Stimulated activated CD4-positive, alpha-beta T cell treated with anti-CD3 and anti-CD28 coated beads, Interleukin-1b, Interleukin-23, amount 100 ng/mL, for 1 hour (primary cell): ENCODE measurements around the gene PEX16.
A peak's percentile ranks its signal among the peaks of the same experiment; 100 is the strongest.

Experiments
- DNase-seq, 2 donors: peaks; one replicate each; pipeline ENCODE4 v3.0.0-alpha.2; 2020; ENCODE audit warnings: low read depth in 2 of 2

PEX16 gene

GRCh38 chr11:45917623-45918330, at the start of gene PEX16:
Gene PEX16 (minus strand): TSS chr11:45917877. CDS start chr11:45917811, 66 bp downstream.
- DNase-seq: peak; percentile 82 to 92

- DNase-seq: peak; percentile 12 to 24
Measured at GRCh38 chr11:45964911-45965389, 47.3 kb upstream of the PEX16 start.

- DNase-seq: no peak
Measured at GRCh38 chr11:45961751-45962240, 44.1 kb upstream of the PEX16 start.

- no peak for DNase-seq
Measured at GRCh38 chr11:45960387-45961095, 42.9 kb upstream of the PEX16 start.

- DNase-seq: no peak
Measured at GRCh38 chr11:45959851-45960250, 42.2 kb upstream of the PEX16 start.

DNA sequence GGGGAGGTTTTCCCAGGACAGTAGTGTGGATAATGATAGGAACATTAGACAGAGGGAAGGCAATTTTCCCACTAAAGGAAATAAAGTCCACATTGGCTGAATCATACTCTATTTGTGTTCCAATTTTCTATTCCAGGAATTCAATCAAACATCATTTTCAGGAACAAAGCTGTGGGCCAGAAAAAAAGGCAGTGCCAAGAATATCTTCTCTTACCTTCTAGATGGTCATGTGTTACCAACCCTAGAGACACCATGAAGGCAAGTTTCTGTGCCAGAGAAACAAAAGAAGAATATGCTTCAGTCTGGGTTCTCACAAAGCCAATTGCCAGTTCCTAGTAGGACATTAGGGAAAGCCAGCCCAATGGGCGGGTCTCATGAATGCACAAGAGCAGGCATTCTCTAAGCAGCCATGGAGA, 32.3 kb upstream of the PEX16 start:
- DNase-seq: no peak

GRCh38 chr11:45948356-45948755, 30.7 kb upstream of the PEX16 start:
- no peak for DNase-seq

GRCh38 chr11:45947885-45948284, 30.2 kb upstream of the PEX16 start:
- DNase-seq: no peak

DNA sequence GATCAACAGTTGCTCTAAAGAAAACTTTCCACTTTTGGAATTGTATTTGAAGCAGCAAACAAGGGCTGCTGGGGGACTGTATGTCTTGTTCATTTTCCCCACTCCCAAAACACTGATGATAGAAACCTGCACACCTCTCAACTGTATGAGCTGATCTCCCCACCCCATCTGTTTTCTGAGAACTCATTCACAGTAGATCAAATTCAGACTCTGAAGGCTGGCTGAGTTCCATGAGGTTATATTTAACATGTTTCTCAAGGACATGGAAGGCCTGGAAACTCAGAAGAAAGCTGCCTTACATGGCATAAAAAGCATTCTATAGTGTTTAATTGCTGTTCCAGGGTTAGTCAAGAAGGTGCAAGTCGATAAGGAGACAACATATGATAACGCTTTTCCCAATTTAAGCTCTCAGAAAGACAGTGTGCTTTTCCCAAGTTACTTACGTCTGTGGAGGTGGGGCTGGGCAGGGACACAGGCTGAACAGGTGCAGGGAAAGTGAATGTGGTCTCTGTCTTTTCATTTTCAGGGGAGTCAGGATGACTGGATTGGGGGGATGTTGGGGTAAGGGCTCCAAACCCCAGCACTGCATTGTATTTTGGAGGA, 27.8 kb upstream of the PEX16 start:
- DNase-seq: no peak

DNA sequence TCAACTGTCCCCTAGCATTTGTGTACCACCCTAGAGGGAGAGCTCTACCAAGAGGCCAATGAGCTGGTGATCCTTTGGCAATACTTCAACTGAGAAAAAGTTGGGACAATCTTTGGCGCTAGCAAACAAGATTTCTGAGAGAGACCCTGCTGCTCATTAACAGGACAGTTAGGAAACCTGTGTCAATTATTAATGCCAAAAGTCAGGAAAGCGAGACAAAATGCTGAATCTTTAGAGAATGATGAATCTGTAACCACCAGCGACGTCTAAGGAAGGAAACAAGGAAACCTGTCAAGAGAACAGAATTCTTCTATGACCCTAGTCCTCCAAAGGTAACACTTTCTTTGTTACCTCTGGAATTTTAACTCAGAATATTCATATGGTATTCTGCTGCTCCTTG, 24.7 kb upstream of the PEX16 start:
- DNase-seq: no peak

DNA sequence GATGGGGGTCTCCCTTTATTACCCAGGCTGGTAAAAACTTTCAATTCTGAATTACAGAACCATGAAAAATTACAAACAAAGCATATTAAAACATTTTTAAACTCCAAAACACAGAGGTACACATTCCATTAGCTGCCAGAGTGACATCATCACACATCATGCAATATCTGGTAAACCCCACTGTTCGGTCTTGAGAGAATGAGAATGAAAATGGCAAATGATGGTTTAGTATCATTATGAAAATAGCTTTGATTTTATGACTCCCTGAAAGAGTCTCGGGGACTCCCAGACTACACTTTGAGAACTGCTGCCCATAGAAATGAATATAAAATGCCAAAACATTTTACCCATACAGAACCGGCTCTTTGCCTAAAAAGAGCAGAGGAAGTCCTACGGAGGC, 23.6 kb upstream of the PEX16 start:
- no peak for DNase-seq

DNA sequence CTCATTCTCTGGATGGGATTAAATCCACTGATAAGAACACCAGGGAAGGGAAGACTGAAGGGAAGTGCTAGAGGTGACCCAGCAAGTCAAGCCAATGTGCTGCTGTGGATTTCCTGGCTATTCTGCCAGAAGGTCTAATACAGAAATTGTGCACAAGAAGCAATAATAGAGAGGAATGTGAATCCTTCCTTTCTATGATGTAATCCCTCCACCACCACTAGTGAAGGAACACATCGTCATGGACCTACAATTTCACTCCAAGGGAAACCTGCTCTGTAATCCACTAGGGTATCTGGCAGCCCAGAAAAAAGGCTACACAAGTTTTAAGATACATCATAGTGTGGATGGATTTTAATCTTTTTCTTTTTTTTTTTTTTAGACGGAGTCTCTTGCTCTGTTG, 22.2 kb upstream of the PEX16 start:
- DNase-seq: no peak

DNA sequence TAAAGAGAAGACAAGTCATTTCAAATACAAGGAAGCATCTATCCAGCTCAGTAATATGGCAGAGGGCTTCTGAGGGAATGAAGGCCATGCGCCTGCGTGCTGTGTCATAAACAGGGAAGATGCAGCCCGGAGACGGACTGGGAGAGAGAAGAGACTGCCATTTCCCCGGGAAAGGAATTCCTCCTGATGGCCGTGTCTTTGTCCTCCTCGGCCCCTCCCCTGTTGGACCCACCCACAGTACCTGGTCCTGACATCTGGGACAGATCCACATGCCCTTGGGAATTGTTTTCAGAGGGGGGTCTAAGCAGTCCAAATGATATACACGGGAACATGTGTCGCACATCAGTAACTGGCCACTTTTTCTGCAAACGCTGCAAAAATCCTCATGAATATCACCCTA, 20.2 kb upstream of the PEX16 start:
- no peak for DNase-seq

- DNase-seq: no peak
Measured at GRCh38 chr11:45936511-45937054, 18.9 kb upstream of the PEX16 start.

DNA sequence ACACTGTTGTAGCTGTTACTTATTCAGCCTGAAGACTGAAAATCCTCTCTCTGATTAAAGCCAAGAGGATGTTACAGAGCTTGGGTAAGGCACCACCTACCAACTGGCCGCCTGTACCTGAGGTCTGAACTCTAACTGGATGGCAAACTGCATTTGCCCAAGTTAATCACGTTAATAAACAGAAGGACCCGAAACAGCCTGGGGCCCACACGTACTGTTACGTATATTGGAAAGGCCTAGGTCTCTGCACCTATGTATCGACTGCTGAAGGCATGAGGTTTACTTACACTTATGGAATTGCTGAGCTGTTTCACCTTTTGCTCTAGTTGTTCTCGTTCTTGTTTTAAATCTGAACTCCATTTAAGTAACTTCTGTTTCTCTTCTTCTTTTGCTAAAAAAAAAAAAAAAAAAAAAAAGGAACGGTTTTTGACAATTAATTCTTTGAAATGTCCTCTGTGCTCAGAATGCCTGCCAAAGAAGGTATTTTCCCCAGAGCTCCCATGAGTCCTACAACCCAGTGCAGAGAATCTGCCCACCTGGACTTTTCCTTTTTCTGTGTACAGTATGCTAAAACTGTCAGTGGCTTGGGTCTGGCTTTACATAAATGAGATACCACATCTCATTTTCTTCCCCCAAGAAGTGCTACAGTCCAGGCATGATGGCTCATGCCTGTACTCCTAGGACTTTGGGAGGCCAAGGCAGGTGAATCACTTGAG, 17.8 kb upstream of the PEX16 start:
- no peak for DNase-seq

DNA sequence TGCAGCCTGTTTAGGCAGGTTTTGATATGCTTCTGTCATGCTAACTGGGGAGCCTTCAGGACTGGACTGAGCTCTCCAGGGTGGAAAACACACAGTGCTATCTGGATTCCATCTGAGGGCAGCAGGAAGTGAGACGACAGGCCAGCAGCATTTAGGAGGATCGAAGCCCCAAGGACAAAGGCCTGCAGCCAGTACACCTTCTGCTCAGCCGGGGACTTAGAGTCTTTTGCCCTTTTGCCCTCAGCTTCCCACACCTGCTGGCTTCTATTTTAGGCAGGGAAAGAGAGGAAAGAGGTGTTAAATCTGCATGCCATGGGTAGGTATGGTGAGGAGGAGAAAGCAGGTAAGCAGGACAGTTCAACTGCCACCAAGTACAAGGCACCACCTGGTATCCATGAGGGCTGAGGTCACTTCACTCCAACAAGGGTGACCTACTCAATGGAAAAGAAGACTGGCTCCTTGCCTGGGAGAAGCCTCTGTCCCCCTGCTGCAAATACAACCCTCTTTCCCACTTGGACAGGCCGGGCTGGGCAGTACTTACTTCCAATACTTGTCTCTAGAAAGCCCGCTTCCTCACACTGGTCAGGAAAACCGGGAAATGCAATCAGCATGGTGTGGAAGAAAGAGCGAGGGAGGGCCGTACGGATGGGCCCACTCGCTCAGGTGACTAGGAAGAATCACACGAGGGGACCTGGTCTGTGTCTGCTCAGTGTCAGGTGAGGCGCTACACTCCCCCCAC, 17.1 kb upstream of the PEX16 start:
- no peak for DNase-seq

- no peak for DNase-seq
Measured at GRCh38 chr11:45933846-45934579, 16.3 kb upstream of the PEX16 start.

DNA sequence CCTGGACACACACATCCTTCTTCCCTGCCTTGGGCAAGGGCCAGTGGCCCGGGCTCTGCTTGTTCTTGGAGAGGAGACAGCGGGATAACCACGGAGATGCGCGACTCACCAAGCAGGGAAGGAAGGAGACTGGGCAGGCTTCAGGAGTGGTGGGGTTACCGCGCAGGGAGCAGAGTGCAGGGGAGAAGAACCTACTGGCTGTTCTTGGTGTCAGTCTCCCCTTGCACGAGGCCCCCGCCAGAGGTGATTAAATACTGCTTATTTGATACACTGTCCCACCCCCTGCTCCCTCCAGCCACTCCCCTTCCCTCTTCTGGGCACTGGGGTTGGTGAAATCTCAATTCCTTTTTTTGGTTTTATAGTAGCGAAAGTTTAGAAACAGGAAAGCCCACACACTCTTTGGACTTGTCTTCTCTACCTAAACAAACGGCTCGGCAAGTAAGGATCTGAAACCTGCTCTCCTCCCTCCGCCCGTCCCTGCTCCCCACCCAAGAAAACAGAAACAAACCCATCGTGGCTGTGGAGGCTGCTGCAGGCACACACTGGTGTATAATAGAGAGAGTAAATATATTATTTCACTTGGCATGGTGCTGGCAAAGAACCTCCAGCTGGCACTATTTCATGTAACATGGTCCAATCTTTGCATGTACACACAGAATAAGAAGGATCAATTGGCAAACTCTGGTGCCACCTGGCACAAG, 15.6 kb upstream of the PEX16 start:
- no peak for DNase-seq

DNA sequence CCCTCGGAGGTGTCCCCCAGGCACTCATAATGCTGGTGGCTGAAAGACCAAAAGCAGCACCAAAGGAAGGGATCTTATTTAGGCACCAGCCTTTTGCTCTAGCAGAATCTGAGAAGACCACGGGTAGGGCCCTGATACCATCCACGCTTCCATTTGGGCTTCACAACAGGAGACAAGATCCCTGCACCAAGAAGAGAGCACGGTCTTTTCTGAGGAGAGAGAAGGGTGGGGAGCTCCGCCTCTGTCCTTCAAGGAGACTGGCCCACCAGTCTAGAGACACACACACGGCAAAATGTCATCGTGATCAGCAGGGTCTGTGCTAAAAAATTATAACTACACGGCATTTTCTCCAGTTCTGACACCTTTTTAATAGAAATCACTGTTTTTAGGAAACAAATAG, 14.5 kb upstream of the PEX16 start:
- no peak for DNase-seq

DNA sequence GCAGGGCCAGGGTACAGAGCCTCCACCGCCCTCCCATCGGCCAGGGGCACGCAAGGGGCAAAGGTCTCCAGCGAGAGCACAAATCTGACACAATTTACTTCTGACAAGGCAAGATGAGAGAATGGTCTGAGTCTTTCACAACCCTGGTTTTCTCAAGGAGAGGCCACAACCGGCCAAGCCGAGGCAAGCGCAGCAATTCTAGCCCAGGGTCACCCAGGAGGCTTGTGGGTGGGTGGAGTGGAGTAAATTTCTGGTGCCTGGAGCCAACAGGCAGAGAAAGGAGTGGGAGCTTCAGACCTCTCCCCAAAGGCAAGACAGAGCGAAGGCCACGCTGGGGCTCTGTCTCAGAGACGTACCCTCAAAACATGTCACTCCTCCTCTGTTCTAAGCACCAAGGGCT, 14.1 kb upstream of the PEX16 start:
- DNase-seq: no peak
